GM10847 (cell line): ENCODE measurements around the gene PPP2R5C.

ENCODE experiments used
- POLR2A ChIP-seq: IDR thresholded peaks from 2 replicates; pipeline ENCODE4 v1.6.1; 2011; ENCODE audit not compliant: insufficient read length; ENCODE audit errors: extremely low read depth

PPP2R5C gene

DNA sequence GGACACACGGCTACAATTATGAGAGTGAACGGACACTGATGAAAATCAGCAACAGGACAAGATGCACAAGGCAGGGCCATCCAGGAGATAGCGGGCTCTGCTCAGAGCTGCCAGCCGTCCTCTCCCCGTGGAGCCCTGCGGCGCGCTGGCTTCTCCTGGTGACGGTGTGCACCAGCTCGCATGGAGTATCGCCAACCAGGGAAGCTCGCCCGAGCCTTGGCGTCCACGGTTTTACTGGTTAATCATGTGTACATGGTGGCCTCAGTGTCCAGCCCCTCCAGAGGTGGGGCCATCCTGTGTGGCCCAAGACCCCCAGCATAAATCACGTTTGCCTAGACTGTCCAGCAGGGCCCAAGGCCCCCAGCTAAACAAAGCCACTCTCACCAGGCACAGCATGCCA lies 171.7 kb downstream of the PPP2R5C start:
- TF ChIP-seq POLR2A, result no peak

DNA sequence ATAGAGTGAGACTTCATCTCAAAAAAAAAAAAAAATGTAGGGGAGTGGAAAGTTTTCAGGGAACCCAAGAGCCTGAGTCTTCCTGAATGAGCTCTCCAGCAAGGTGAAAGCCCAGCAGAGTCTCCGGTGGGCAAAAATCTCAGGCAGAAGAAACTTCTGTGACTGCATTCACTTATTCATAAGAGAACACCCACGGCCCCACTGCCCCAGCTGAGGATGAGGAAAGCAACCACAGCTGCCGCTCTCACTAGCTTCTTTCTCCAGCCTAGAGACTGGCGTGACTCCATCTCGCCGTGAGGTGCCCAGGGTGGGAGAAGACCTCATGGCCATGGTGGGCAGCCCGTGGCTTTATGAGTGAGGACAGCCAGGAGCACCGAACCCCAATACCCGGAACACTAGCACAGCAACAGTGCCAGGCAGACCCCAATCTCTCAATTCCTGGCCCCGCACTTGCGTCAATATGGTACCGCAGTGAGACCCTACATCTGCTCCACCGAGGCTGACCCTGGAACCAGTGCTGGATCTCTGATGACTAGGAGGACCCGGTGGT lies 173.2 kb downstream of the PPP2R5C start:
- no peak for TF ChIP-seq POLR2A

DNA sequence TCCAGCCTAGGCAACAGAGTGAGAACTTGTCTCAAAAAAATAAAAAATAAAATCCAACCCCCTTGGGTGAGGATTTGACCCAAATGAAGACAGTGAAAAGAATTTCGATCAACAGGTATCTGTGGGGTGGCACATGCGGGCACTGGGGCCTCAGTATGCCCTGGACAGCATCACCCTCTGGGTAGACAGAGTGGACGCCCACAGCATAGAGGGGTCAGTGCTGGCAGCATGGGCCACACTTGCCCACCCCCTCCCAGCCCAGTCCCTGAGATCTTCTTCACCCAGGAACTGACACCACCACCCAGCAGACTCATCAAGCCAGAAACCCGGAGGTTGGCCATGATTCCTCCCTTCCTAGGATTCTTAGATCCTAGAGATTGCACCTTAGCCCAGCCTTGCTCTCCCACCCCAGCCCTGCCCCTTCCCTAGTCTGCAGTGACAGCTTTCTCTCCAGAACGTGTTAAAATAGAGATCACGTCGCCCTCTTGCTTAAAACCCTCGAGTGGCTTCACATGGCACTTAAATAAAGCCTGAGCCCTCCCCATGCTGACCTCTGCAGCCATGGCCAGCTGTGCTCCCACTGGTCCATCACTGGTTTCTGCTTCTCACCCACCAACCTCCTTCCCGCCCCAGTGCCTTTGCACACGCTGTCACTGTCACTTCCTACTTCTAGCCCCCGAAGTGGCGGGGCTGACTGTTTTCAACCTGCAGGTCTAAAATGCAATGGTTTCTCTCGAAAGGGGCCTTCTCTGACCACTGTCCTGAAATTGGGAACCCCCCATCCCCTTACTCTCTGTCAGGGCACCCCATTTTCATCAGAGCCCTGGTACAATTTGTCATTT lies 176.6 kb downstream of the PPP2R5C start:
- no peak for TF ChIP-seq POLR2A

DNA sequence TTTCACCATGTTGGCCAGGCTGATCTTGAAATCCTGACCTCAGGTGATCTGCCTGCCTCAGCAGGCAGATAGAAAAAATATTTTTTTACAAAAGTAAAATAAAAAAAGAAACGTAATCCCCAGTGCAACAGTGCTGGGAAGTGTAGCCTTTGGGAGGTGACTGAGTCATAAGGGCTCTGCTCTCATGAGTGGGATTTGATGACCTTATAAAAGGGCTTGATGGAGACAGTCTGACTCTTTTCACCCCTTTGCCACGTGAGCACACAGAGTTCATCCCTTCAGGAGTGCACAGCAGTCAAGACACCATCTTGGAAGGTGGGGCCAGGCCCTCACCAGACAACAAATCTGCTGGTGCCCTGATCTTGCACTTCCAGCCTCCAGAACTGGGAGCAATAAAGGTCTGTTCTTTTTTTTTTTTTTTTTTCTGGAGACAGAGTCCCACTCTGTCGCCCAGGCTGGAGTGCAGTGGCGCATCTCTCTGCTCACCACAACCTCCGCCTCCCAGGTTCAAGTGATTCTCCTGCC lies 178.2 kb downstream of the PPP2R5C start:
- no peak for TF ChIP-seq POLR2A

DNA sequence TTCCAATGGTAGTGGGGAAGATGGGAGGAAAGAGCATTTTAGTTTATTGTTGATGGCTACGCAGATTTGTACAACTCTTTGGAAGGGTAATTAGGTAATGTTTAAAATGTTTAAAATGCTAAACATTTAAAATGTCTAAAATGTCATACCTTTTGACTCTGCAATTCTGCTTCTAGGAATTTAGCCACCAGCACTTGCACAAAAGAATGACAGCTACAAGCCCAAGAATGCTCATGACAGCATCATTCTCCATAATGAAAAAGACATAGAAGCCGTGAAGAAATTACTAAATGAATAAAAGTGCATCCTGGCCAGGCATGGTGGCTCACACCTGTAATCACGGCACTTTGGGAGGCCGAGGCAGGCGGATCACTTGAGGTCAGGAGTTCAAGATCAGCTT lies 182.9 kb downstream of the PPP2R5C start:
- TF ChIP-seq POLR2A, result no peak

DNA sequence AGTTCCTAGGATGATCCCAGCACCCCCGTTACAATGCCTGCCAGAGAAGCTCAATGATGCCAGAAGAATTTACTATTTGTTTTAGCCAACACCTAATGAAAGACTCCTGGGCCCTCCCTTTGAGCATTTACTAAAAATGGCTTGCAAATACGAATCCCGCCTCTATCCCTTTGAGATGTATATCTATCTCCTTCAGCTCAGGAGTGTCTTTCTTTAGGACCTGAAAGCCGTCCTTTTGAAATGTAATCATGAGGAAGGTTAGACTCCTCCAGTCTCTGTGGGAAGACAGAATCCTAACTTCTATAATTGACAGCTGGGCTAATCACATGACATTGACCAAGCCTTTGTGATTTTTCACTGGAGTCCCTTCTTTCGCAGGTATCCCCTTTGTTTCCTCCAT lies 183.7 kb downstream of the PPP2R5C start:
- TF ChIP-seq POLR2A, result no peak

DNA sequence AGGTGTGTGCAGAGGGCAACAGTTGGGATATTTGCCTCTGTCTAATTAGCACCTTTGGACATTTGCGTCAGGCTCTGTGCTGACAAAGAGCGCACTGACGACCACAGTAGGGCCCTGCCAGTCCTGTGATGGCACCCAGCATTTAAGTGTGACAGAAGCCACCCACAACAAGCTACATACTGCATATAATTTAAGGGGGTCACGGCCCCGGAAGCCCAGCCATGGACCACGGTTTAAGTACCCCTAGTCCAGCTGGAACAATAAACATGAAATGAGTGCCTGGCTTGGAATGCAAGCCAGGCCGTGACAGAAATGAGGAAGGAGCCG lies 186.0 kb downstream of the PPP2R5C start:
- no peak for TF ChIP-seq POLR2A

DNA sequence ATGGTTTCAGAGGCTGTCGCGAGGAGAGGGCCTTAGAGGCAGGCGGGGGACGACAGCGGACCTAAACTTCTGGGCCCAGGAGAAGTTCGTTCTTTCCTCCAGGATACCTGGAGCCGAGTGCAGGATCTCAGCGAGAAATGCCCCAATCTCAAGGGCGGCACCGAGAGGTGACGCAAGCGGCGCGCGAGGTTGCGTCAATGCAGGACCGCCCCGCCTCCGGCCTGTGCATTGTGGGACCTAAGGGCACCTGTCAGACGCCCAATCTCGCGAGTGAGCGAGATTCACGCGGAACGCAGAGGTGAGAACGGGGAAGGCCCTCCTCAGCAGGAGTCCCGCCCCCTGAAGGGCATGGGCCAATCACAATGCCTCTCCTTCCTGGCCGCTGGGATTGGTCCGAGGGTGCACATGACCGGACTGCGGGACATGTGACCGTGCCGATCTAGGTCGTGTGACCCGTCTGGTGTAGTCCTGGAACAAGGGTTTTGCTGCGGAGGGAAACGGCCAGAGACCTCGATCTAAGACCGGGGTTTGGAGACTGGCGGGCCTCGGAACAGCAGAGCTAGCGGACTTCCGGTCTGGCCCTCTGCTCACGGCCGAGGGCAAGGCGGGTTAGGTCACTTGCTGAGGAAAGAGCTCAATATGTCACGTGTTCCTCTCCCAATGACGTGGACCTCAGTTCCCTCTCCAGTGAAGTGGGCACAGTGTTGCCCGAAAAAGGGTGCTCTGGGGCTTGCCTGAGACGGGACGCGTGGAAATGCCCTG lies 186.6 kb downstream of the PPP2R5C start:
- peak; percentile 42 for TF ChIP-seq POLR2A

DNA sequence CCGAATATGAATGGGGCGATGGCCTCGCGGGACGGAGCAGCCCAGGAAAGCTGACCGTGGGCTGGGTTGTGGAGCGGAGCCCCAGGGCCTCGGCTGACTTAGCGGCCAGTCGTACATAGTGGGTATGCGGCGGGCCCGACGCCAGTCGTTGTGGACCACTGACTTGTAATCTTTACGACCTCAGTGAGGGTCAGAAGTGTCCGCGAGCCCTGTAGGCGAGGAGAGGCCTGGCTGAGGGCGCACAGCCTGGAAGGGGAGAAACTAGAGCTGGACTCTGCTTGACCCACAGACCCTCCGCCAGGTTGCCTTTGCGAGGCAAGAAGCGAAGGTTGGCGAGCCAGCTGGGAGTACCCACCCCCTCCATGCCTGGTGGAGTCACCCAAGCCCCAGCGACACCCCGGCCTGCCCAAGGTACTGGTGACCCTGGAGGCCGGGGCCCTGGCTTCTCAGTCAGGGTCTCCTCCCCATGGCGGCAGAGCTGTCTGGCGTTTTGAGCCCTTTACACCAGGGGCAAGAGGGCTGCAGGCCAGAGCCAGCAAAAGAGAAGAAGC lies 187.2 kb downstream of the PPP2R5C start:
- TF ChIP-seq POLR2A, result no peak

DNA sequence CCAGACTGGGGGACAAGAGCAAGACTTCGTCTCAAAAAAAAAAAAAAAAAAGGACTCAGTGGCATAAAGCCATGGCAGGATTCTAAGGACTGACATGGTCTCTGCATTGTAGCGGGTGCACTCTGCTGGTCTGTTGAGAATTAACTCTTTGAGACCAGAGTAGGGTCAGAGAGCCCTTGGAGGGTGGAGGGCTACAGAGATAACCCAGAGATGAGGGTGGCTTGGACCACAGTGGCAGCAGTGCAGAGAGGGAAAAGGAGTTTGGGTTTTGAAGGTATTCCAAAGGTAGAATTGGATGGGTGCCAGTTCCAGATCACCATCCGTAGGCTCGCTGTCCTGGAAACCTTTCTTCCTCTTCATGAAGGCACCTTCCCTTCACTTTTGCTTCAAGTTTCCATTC lies 188.6 kb downstream of the PPP2R5C start:
- no peak for TF ChIP-seq POLR2A

DNA sequence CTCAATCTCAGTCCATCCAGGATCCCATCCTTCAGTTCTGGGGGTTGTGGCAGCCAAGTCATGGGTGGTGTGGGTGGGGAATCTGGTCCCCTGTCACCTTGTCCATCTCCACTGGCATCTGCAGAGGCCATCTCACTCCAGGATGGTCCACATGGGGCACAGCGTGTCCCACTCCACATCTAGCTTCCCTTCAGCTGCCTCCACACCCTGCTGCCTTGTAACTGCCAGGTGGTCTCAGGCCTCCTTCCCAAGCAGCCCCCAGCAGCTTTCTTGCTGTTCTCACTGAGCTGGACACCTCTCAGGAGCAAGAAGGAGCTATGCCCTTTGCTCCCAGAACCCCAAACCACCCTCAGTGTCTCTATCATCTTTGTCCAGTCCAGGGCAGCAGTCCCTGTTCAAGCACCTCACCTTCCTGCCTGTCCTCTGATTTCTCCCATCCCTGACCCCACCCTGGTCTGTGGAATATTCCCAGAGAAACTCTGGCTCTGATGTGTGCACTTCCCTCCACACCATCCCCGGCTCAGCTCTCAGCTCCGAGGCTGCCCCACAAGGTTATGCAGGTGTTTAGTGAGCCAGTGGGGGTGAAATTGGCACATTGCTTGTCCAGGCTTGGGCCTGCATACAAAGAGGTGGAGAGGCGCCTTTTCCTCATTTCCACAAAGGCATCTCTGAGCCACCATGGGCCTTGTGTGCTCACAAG lies 189.2 kb downstream of the PPP2R5C start:
- TF ChIP-seq POLR2A, result no peak

DNA sequence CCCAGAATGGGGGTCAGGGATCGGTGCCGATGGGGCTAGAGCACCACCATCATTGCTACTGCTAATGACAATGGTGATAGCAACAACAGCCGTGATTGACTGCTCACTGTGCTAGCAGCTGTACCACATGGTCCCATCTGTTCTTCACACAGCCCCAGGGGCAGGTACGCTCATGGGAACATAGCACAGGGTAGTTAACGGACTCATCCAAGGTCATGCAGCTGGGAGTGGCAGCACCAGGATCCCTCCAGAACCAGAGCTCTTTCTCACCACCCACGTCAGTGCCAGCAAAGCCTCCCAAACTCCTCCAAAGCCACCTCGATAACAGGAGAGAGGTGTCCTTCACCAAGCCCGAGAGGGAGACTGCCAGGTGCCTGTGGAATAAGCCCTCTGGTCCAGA lies 191.6 kb downstream of the PPP2R5C start:
- no peak for TF ChIP-seq POLR2A

DNA sequence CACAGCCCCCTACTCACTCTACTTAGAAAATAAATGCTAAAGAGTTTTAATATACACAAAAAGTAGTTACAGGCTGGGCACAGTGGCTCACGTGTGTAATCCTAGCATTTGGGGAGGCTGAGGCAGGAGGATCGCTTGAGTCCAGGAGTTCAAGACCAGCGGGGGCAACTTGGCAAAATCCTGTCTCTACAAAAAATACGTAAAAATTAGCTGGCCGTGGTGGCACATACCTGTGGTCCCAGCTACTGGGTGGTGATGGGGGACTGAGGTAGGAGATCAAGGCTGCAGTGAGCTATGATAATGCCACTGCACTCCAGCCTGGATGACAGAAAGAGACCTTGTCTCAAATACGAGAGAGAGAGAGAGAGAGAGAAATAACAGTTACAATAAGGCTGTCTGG lies 193.0 kb downstream of the PPP2R5C start:
- TF ChIP-seq POLR2A, result no peak

DNA sequence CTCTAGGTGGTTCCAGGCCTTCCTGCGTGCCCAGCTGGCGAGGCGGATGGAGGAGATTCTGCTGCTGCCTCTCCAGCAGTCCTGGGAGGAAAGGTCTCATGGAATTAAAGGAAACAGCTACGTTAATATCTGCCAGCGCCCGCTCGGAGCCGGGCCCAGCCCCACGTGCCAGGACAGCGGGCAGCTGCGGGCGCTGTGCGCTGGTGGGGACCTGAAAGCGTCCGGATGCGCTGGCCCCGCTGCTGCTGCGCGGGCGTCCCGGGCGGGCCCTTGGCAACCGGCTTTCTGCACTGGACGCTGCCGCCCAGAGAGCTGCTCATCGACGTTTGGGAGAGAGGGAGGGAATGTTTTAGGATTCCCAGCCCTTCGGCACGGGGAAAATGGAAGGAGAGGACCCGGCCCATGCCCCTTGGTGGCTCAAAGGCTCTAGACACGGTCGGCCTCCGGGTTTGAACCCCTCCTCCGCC lies 194.2 kb downstream of the PPP2R5C start:
- TF ChIP-seq POLR2A, result no peak

DNA sequence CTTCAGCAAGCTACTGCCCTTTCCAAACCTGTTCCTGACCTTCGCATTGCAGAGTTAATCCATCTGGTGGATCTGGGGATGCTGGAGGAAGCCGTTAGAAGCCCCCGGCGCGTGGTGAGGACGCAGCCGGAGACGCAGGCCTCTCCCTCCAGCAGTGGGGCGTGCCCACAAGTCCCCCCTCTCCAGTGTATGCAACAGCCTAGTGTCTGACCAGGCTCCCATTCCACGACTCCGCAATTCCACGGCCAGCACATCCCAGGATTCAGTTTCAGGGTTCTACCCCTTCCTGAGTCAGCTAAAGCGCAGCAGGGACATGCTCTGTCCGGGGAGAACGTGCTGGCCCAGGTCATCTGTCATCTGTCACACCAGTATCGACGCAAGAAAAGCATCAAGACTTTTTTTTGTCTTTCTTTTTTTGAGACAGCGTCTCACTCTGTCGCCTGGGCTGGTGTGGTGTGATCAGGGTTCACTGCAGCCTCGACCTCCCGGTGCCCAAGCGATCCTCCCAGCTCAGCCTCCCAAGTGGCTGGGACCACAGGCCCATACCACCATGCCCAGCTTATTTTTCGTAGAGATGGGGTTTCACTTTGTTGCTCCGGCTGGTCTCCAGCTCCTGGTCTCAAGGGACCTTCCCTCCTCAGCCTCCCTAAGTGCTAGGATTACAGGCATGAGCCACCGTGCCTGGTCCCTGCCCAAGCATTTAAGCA lies 194.8 kb downstream of the PPP2R5C start:
- TF ChIP-seq POLR2A, result no peak
